ENCODE results near the gene APH1B.

- TF ChIP-seq ZNF274 (IDR thresholded peaks at IDR 0.05; ENCODE audit: low read depth, low read length) (no peak), SUZ12 (IDR thresholded peaks at IDR 0.05; ENCODE audit: extremely low read depth, insufficient read depth, insufficient read length) (no peak), YY1 (IDR thresholded peaks at IDR 0.05; ENCODE audit: insufficient read depth, insufficient read length) (no peak)
Observed at GRCh38 chr15:63305260-63305659, 27.9 kb downstream of the APH1B start.
